Muscle layer of colon (tissue), 2 donors: ENCODE measurements around the gene FAM177A1.
A peak's percentile ranks its signal among the peaks of the same experiment; 100 is the strongest.
"Not testable (repeated sequence)": the region's sequence is repeated elsewhere in the genome, so short reads cannot be mapped to it uniquely, and the experiment has no call there.

Experiments
- H3K27ac ChIP-seq: one replicate; pipeline ENCODE4 v1.7.0; 2013; ENCODE audit warnings: low read depth, mild to moderate bottlenecking, low read length, moderate library complexity
- H3K27me3 ChIP-seq, 2 donors: one replicate each; pipeline ENCODE4 v1.7.0; 2013; ENCODE audit warnings: low read length in 2 of 2, mild to moderate bottlenecking in 2 of 2; ENCODE audit not compliant: insufficient read depth in 2 of 2, control insufficient read depth in 1 of 2
- H3K36me3 ChIP-seq: one replicate; pipeline ENCODE4 v1.7.0; 2013; ENCODE audit warnings: mild to moderate bottlenecking, low read length; ENCODE audit not compliant: insufficient read depth
- H3K4me1 ChIP-seq: one replicate; pipeline ENCODE4 v1.7.0; 2013; ENCODE audit warnings: mild to moderate bottlenecking, low read length; ENCODE audit not compliant: insufficient read depth
- H3K4me3 ChIP-seq, 2 donors: one replicate each; pipeline ENCODE4 v1.7.0; 2013; ENCODE audit warnings: low read length in 2 of 2, low read depth in 1 of 2, mild to moderate bottlenecking in 1 of 2, moderate library complexity in 1 of 2
- H3K9ac ChIP-seq: one replicate; pipeline ENCODE4 v1.7.0; 2013; ENCODE audit warnings: low read length
- H3K9me3 ChIP-seq: one replicate; pipeline ENCODE4 v1.7.0; 2013; ENCODE audit warnings: mild to moderate bottlenecking, low read length
- donor health status: abdominal sarcoma.
- donor health status: Adenocarcinoma of cecum.

Gene FAM177A1

GRCh38 chr14:35038312-35038711 lies 7.8 kb upstream of the FAM177A1 start:
- not testable (repeated sequence) for H3K9me3 ChIP-seq, H3K9ac ChIP-seq, H3K27me3 ChIP-seq, H3K4me3 ChIP-seq, H3K4me1 ChIP-seq, H3K27ac ChIP-seq, H3K36me3 ChIP-seq

GRCh38 chr14:35042632-35043031 lies 3.4 kb upstream of the FAM177A1 start:
- Histone ChIP-seq H3K36me3 (no peaks in the 10 kb centered on the region), H3K9ac (no peak overlapping the region), H3K9me3 (no peaks in the 10 kb centered on the region), H3K27me3 (no peaks in the 10 kb centered on the region), H3K4me3 (no peak overlapping the region), H3K27ac (no peak overlapping the region), H3K4me1 (peaks cover 14% of the 10 kb centered on the region)

GRCh38 chr14:35043046-35043445 lies 3.0 kb upstream of the FAM177A1 start:
- H3K9ac ChIP-seq: no peak overlapping the region
- H3K9me3 ChIP-seq: no peaks in the 10 kb centered on the region
- H3K27me3 ChIP-seq: no peaks in the 10 kb centered on the region
- no peak overlapping the region for H3K27ac ChIP-seq
- H3K36me3 ChIP-seq: no peaks in the 10 kb centered on the region
- H3K4me1 ChIP-seq: peaks cover 18% of the 10 kb centered on the region
- no peak overlapping the region for H3K4me3 ChIP-seq

GRCh38 chr14:35044939-35045797 lies 904 bp upstream of the FAM177A1 start:
- Histone ChIP-seq H3K9ac (peak overlapping the region; percentile 54), H3K4me3 (peak overlapping the region; percentile 86 to 93), H3K27me3 (no peaks in the 10 kb centered on the region), H3K4me1 (peaks cover 19% of the 10 kb centered on the region), H3K36me3 (no peaks in the 10 kb centered on the region), H3K27ac (peak overlapping the region; percentile 89), H3K9me3 (no peaks in the 10 kb centered on the region)

- Histone ChIP-seq H3K36me3 (no peaks in the 10 kb centered on the region), H3K27me3 (no peaks in the 10 kb centered on the region), H3K9ac (peak overlapping the region; percentile 54), H3K9me3 (no peaks in the 10 kb centered on the region), H3K4me3 (peak overlapping the region; percentile 86 to 93), H3K4me1 (peaks cover 19% of the 10 kb centered on the region), H3K27ac (peak overlapping the region; percentile 89)
Measured at GRCh38 chr14:35045798-35046047, 349 bp upstream of the FAM177A1 start.

GRCh38 chr14:35046751-35047536 lies 872 bp downstream of the FAM177A1 start:
- H3K9me3 ChIP-seq: no peaks in the 10 kb centered on the region
- peak overlapping the region; percentile 89 for H3K27ac ChIP-seq
- H3K4me1 ChIP-seq: peaks cover 19% of the 10 kb centered on the region
- H3K36me3 ChIP-seq: no peaks in the 10 kb centered on the region
- no peaks in the 10 kb centered on the region for H3K27me3 ChIP-seq
- peak overlapping the region; percentile 90 to 93 for H3K4me3 ChIP-seq
- peak overlapping the region; percentile 87 for H3K9ac ChIP-seq

GRCh38 chr14:35047976-35048513 lies 2.0 kb downstream of the FAM177A1 start:
- H3K9ac ChIP-seq: no peak overlapping the region
- no peak overlapping the region for H3K4me3 ChIP-seq

GRCh38 chr14:35050652-35051051 lies 4.6 kb downstream of the FAM177A1 start:
- no peaks in the 10 kb centered on the region for H3K27me3 ChIP-seq
- no peak overlapping the region for H3K27ac ChIP-seq

More at GRCh38 chr14:35047976-35048513, 2.0 kb downstream of the FAM177A1 start:
- no peaks in the 10 kb centered on the region for H3K9me3 ChIP-seq
- no peak overlapping the region for H3K27ac ChIP-seq
- no peaks in the 10 kb centered on the region for H3K27me3 ChIP-seq
- no peaks in the 10 kb centered on the region for H3K36me3 ChIP-seq
- H3K4me1 ChIP-seq: peaks cover 19% of the 10 kb centered on the region

GRCh38 chr14:35051796-35052195 lies 5.7 kb downstream of the FAM177A1 start:
- H3K27me3 ChIP-seq: no peaks in the 10 kb centered on the region
- no peak overlapping the region for H3K9ac ChIP-seq
- no peak overlapping the region for H3K4me3 ChIP-seq
- H3K36me3 ChIP-seq: no peaks in the 10 kb centered on the region
- H3K4me1 ChIP-seq: peaks cover 11% of the 10 kb centered on the region
- H3K9me3 ChIP-seq: no peaks in the 10 kb centered on the region
- H3K27ac ChIP-seq: no peak overlapping the region

More at GRCh38 chr14:35050652-35051051, 4.6 kb downstream of the FAM177A1 start:
- H3K9me3 ChIP-seq: no peaks in the 10 kb centered on the region
- H3K36me3 ChIP-seq: no peaks in the 10 kb centered on the region
- no peak overlapping the region for H3K9ac ChIP-seq
- no peak overlapping the region for H3K4me3 ChIP-seq
- H3K4me1 ChIP-seq: peaks cover 12% of the 10 kb centered on the region

GRCh38 chr14:35052637-35053036 lies 6.6 kb downstream of the FAM177A1 start:
- H3K27me3 ChIP-seq: no peaks in the 10 kb centered on the region
- no peak overlapping the region for H3K9ac ChIP-seq
- no peak overlapping the region for H3K27ac ChIP-seq
- no peaks in the 10 kb centered on the region for H3K9me3 ChIP-seq
- H3K4me1 ChIP-seq: peaks cover 5% of the 10 kb centered on the region
- H3K36me3 ChIP-seq: no peaks in the 10 kb centered on the region
- H3K4me3 ChIP-seq: no peak overlapping the region

GRCh38 chr14:35061113-35061791 lies 15.2 kb downstream of the FAM177A1 start:
- H3K4me1 ChIP-seq, H3K27me3 ChIP-seq, H3K36me3 ChIP-seq, H3K4me3 ChIP-seq, H3K9ac ChIP-seq, H3K27ac ChIP-seq, H3K9me3 ChIP-seq: not testable (repeated sequence)
